ENCODE data around the gene BIK.
"Not testable (repeated sequence)": the region's sequence is repeated elsewhere in the genome, so short reads cannot be mapped to it uniquely, and the experiment has no call there.

The BIK gene

DNA sequence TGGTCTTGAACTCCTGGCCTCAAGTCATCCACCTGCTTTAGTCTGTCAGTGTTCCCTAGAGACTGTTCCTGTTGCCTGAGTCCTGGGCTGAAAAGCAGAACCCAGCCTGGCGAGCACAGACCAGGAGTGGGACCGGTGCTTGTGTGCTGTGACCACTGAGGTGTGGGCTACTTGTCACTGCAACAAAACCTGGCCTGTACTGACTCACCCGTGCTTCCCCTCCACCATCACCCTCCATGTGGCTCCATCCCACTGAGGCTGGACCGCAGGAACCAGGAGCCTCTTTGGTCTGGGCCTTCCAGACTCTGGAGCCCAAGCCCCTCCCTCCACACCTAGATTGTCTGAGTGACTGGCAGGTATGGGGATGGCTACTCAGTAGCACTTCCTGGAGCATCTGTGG, 24.0 kb downstream of the BIK start:
- in situ Hi-C loops (cut with MboI; ENCODE audit: low sequenced_read_pairs), result no loop called here

DNA sequence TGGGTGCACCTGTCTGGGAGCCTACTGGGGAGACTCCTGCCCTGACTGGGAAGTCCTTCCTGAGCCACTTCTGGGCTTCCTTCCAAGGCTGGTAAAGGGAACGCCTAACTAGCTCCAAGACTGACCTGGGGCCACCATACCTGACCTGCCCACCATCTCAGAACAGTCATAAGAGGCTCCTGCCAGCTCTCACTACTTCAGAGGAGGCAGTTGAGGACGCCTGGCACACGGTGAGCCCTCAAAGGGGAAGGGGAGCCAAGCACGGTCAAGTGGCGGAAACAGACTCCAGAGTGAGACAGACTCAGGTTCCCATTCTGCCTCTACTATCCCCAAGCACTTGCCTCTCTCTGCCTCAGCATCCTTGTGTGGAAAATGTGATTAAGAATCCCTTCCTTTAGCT, 25.0 kb downstream of the BIK start:
- in situ Hi-C loops (cut with MboI; ENCODE audit: low sequenced_read_pairs), result no loop called here

DNA sequence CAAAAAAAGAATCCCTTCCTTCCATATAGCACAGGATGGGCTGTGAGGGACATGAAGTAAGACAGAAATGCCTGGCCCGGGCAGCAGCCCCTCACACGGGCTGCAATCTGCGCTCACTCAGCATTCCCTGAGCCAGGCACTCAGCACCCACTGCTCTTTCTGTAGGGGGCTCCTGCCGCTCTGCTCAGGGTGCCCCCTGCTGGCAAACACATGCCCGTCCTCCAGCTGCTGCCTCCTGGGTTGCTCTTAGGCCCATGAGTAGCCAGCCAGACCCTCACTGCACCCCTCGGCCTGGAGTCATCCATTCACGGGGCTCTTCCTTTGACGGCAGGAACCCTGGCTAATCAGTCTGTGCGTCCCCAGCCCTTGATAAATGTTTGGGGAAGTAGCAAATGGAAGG, 25.7 kb downstream of the BIK start:
- in situ Hi-C loops (cut with MboI; ENCODE audit: low sequenced_read_pairs), result no loop called here

DNA sequence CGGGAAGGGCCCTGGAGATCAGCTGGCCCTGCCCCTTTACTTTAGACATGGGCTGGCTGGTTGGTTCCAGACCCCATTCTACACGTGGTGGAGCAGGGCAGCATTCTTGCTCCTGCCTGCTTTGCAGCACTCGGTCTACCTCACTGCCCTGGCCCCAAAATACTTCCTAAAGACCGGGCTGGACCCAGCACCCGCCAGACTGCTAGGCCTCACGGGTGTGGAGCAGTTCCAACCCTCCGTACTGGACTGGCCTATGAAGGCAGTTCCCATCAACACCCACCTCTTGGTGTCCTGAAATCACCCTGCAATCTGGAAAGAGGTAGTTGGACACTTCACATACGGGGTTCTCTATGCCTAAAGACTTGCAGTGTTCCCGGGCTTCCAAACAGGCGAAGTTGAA, 26.3 kb downstream of the BIK start:
- in situ Hi-C loops (cut with MboI; ENCODE audit: low sequenced_read_pairs), result no loop called here

DNA sequence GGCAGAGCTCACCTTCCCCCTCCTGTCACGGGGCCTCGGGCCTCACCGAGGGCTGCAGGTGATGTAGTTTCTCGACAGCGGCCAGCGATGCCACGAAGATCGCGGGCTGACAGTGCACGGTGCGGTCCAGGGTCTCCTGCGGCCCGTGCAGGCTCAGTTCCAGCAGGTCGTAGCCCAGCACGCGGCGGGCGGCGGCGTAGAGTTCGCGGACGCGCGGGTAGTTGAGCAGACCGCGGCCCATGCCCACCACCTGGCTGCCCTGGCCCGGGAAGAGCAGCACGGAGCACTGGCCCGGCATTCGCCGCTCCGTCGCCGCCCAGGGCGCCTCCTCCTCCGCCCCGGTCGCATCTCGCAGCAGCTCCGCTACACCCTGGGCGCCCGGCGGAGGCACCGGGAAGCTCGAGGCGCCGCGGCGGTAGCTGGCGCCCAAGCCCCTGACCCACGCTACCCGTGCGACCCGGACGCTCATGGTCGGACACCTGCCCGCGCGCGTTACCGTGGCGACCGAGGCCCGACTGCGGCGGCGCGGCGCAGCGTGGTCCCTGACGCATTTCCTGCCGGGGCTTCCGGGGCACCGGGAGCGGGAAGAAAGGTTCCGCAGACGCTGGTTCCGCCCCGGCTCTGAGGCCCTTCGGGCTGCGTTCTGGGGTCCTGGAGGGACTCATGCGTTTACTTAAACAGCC, 32.5 kb downstream of the BIK start, which contains the start of gene MCAT:
MCAT (minus strand) TSS at position 519 of the 683 bp plus-strand sequence; CDS start at position 469, 50 bp downstream.
- in situ Hi-C loops (cut with MboI; ENCODE audit: low sequenced_read_pairs), result no loop called here

DNA sequence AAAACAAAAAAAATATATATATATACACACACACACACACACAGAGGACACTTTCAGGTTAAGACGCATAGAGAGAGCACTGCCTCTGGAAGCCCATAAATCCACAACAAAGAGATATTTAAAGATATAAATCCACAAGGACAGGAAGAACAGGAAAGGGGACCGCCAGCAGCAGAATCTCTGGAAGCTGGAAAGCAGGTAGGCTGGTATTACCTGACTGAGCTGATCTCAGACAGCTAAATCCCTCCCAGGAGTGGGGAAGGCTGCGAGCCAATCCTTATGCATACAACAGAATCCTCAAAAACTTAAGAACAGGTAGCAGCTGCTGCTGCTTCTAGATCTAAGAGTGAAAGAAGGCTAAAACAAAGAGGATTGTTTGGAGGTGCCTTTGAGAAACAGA, 34.4 kb downstream of the BIK start:
- in situ Hi-C loops (cut with MboI; ENCODE audit: low sequenced_read_pairs), result no loop called here

DNA sequence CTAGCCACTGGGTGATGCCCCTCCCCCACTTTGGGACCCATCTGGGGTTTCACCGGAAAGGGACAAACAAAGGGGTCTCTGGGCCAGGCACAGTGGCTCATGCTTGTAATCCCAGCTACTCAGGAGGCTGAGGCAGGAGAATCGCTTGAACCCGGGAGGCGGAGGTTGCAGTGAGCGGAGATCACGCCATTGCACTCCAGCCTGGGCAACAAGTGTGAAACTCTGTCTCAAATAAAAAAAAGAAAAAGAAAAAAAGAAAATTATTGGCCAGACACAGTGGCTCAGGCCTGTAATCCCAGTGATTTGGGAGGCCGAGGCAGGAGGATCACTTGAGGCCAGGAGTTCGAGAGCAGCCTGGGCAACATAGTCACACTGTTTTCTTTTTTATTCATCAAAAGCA, 34.8 kb downstream of the BIK start:
- in situ Hi-C loops (cut with MboI; ENCODE audit: low sequenced_read_pairs), result not testable (repeated sequence)

DNA sequence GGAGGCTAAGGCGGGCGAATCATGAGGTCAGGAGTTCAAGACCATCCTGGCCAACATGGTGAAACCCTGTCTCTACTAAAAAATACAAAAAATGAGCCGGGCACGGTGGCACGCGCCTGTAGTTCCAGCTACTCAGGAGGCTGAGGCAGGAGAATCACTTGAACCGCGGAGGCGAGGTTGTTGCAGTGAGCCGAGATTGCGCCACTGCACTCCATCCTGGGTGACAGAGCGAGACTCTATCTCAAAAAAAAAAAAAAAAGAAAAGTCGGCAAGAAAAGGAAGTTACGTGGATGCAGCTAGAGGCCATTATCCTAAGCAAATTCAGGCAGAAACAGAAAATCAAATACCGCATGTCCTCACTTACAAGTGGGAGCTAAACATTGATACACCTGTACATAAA, 35.8 kb downstream of the BIK start:
- in situ Hi-C loops (cut with MboI; ENCODE audit: low sequenced_read_pairs), result not testable (repeated sequence)

DNA sequence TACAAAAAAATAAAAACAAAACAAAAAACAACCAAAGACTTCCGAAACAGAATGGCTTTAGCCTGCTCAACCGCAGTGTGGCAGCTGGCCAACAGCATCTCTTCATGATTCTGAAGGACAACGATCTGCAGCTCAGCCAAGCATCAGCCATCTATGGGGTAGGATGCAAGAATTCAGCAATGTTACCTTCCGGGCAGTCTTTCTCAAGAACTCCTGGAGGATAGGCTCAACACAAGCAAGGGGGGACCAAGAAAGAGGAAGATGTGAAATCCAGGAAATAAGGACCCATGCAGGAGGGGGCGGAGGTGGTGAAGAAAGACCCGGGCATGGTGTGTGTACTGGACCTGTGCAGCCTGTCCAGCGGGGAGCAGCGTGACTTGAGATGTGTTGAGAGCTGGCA, 37.3 kb downstream of the BIK start:
- in situ Hi-C loops (cut with MboI; ENCODE audit: low sequenced_read_pairs), result no loop called here

DNA sequence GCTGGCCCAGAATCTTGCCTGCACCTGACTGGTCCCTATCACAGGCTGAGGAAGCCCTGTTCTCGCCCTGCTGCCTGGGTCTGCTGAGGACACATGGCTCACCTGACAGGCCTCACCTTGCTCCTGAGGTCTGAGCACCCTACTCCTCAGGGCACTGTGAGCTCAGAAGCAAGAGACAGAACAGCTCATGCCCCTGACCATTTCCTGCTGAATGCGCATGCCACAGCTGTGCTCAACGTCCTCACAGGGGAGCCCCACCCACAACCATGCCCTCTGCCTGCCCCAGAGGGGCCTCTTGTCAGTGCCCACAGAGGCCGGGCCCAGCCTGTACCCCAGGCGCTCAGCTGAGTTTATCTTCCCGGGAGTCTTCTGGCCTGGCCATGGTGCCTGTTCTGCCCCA, 38.0 kb downstream of the BIK start:
- in situ Hi-C loops (cut with MboI; ENCODE audit: low sequenced_read_pairs), result no loop called here

DNA sequence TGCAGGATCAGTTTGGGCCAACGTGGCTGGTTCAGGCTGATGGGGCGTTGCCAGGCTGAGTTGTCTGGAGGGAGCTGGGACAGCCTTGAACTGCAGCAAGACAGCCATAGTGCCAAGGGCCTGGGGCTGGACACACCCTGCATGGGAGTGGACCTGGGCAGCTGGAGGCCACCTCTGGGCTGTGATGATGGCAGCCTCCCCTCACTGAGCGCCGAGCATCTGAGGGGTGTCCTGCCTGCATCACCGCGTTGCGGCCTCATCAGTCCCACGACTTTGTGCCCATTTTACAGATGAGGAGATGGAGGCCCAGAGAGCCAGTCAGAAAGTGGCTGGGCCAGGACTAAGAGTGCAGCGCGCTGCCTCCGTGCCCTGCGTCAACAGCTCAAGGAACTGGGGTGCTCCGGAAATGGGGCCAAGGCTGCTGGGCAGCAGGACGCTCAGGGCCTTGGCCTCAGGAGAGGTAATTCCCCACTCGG, 40.2 kb downstream of the BIK start:
- in situ Hi-C loops (cut with MboI; ENCODE audit: low sequenced_read_pairs), result no loop called here

DNA sequence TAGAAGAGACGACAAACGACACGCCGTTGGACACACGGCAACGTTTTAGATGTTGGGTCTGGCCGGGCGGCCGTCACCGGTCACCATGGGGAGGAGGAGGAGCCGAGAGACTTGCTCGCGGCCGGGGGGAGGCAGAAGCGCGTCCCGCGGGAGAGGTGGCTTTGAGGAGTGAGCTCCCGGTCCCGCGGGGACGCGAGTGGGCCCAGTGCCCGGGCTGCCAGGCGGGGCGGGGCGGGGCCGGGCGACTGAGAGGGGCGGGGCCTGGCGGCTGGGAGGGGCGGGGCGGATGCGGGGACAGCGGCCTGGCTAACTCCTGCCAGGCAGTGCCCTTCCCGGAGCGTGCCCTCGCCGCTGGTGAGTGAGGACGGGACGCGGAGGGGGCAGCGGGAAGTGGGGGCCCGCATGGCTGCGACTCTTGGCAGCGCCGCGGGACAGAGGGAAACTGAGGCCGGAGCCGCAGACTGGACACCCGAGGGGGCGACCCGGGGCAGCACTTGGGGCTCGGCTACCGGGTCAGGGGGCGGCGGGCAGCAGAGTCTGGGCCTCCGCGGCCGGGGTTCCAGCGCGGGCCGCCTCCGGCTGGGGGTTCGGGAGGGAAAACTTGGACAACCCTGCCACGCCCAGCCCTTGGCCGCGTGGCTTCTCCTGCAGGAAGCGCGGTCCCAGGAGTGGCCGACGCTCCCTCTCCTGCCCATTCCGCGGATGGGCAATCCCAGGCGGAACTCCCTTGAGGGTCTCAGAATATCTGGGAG, 40.9 kb downstream of the BIK start, which contains the start of gene TSPO:
TSPO (plus strand) TSS at position 309 of the 752 bp plus-strand sequence. CDS start 7,680 bp downstream, outside the sequence.
- in situ Hi-C loops (cut with MboI; ENCODE audit: low sequenced_read_pairs), result no loop called here

DNA sequence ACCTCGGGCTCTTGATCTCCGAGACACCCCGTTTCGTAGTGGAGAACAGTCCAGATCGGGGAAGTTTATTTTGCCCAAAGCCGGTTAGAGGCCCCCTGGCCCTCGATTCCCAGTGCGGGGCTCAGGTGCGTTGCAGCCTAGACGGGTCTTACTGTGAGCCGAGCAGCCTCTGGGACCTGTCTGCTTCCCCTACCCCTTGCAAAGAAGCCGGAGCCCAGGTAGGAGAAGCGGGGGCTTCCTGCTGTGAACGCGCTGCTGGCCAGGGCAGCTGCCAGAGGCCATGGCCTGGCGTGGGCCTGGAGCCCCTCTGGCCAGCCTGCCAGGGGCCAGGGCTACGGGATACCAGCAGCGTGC, 41.4 kb downstream of the BIK start:
- in situ Hi-C loops (cut with MboI; ENCODE audit: low sequenced_read_pairs), result no loop called here

DNA sequence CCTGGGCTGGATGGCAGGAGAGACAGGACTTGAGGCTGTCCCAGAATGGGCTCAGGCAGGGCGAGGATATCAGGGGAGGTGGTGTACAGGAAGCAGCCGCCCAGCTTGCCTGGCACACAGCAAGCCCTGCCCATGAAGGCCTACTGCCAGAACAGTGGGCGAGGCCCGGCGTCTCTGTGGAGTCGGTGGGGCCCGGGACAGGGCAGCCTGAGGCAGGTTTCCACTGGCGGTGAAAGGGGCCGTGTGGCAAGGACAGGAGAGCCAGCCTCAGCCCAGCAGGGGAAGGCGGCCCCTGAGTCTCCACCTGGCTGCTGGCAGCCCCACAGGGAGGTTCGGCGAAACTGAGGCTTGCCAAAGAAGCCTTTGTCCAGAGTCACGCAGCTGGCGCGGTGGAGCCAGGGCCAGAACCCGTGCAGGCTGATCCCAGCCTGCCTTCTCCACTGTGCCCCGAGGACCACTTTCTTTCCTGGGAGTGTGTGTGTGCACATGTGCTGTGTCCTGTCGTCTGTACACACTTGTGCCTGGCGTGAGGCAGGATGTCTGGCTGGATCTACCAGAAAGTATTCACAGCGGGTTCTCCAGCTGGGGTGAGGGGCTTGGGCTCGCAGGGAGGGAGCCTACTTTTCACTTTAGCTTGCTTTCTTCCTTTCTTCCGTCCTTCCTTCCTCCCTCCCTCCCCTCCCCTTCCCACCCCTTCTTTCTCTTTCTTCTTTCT, 42.0 kb downstream of the BIK start:
- in situ Hi-C loops (cut with MboI; ENCODE audit: low sequenced_read_pairs), result no loop called here

DNA sequence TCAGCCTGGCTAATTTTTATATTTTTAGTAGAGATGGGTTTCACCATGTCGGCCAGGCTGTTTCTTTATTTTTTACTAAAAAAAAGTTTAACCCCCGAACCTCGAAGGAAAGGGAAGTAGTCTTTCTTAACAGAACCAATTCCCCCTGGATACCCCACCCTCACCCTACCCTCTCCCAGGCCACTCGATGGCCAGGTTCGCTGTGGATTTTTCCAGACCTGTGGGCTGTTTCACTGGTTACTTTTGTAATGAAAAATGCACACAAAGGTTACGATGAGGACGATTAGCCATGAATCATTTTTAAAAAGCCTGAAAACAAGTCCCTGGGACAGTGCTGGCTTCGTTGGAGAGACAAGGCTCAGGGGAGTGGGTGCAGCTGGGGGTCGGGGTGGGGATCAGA, 43.3 kb downstream of the BIK start:
- in situ Hi-C loops (cut with MboI; ENCODE audit: low sequenced_read_pairs), result no loop called here

DNA sequence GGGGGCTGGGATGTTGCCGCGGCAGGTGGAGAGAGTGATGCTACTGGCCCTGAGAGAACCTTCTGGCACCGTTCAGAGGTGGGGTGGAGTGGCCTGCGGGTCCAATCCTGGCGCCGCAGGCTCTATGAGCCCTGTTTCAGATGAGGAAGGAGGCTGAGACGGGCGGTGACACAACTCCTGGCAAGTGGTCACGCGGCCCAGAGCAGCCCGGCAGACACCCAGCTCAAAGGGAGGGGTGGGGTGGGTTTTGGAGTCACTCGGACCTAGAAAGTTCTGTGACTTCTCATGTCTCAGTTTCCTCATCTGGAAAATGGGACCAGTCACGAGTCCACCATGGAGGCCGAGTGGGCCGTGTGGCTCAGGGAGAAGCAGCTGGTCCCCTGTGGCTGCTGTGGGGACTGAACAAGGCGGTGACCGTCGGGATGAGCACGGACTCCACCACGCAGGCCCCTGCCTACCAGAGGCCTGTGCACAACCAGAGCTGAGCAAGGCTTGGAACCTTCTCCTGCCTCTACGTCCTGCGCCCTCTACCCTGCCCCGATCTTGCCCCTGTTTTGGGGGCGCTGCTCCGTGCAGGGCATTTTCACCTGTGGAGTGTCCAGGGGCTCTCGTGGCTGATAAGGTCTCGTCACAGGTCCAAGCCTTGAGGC, 44.5 kb downstream of the BIK start:
- in situ Hi-C loops (cut with MboI; ENCODE audit: low sequenced_read_pairs), result no loop called here

DNA sequence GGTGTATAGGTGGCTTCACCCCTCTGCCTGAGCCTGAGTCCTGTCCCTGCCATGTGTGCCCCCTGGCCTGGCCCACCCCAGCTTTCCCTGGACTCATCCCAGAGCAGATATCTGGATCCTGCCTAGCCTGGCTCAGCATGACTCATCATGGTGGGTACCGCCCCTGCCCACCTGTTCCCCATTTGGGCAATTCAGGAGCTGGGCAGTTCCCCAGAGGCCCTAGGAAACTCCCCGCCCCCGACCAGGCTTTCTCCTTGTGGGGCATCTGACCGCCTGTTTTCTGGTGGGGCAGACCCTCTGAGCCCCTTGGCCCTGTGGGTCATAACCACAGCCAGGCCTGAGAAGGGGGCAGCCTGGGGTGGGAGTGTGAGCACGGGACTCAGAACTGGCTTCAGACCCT, 45.2 kb downstream of the BIK start:
- in situ Hi-C loops (cut with MboI; ENCODE audit: low sequenced_read_pairs), result no loop called here

DNA sequence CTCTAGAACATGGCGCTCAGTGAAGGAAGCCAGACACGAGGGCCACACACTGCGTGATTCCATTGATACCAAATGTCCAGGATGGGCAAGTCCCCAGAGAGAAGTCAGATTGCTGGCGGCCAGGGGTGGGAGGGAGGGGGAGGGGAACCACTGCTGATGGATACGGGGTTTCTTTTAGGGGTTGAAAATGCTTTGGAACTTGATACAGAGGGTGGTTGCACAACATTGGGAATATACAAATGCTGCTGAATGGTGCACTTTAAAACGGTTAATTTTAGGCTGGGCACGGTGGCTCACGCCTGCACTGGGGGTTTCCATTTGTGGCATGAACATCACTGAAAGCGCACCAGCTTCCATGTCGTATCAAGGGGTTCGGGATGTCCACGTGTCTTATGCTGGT, 45.9 kb downstream of the BIK start:
- in situ Hi-C loops (cut with MboI; ENCODE audit: low sequenced_read_pairs), result no loop called here

DNA sequence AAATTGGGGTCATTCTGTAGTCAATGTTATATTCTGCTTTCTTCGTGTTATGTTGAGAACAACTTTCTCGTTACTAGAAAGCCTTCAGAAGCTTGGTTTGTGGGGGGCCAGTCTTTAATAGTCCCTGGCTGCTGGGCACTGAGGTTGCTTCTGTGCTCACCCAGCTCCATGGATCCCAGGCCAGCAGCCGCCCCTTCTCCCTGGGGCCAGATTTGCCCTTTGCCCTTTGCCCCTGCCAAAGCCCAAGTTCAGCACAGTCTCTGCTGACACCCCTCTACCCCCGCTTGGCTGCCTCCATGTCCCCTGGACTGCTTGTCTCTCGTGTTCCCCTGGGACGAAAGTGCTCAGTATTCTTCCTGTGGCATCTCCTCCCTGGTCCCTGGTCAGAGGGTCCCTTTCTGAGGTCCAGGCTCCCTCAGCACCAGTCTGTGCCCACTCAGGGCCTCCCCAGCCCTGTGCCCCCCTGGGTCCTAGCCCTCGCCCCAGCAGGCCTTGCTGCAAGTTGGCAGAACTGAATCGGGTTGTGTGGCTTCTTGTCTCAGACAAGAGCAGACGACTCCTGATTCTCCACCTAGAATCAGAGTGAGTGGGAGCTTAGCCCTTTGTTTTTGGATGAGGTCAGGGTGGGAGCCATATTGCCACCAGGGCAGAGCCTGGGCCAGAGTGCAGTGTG, 47.5 kb downstream of the BIK start:
- in situ Hi-C loops (cut with MboI; ENCODE audit: low sequenced_read_pairs), result no loop called here

DNA sequence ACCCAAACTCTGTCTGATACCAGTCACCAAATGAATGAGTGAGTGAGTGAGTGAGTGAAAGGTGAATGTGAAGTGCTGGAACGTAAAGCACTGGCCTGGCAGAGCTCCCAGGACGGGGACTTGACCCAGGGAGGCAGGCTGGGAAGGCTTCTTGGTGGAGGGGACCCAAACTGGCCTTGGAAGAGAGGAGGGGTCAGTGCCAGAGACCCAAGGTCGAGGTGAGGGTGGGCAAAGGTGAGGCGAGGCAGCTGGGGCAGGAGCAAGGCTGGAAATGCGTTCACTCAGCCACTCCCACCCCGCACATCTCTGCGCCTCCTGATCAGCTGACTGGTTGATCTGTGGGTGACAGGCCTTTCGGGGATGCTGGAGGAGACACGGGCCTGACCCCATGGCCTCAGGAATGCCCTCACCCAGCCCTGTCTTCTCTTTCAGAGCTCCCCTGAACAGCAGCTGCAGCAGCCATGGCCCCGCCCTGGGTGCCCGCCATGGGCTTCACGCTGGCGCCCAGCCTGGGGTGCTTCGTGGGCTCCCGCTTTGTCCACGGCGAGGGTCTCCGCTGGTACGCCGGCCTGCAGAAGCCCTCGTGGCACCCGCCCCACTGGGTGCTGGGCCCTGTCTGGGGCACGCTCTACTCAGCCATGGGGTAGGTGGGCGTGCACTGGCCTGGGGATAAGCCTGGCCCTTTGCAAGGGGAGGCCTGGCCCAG, 48.4 kb downstream of the BIK start:
- in situ Hi-C loops (cut with MboI; ENCODE audit: low sequenced_read_pairs), result no loop called here
